AG08396 (cell line): ENCODE measurements around the gene TRA2B.
A peak's percentile ranks its signal among the peaks of the same experiment; 100 is the strongest.

Source experiments
- DNase-seq: peaks from one replicate; pipeline ENCODE4 v3.0.0; 2012; ENCODE audit warnings: low spot score, mixed read lengths

Gene TRA2B

GRCh38 chr3:185937689-185938374, at the start of gene TRA2B:
Gene TRA2B (minus strand): TSS chr3:185938014. CDS start chr3:185937860, 154 bp downstream.
- DNase-seq = peak; percentile 97

GRCh38 chr3:185986198-185986777, 48.5 kb upstream of the TRA2B start:
- DNase-seq = no peak

DNA sequence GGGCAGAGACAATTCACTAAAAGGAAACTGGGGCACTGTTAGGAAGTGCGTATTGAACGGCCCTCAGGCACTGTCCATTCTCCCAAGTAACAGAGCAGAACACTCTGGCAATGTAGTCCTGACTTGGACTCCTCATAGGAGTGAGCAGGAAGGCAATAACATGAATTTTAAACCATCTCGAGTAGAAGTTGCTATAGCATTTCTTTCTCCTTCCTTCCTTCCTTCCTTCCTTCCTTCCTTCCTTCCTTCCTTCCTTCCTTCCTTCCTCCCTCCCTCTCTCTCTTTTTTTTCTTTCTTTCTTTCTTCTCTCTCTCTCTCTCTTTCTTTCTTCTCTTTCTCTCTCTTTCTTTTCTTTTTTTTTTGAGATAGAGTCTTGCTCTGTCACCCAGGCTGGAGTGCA, 46.4 kb upstream of the TRA2B start:
- DNase-seq = no peak

DNA sequence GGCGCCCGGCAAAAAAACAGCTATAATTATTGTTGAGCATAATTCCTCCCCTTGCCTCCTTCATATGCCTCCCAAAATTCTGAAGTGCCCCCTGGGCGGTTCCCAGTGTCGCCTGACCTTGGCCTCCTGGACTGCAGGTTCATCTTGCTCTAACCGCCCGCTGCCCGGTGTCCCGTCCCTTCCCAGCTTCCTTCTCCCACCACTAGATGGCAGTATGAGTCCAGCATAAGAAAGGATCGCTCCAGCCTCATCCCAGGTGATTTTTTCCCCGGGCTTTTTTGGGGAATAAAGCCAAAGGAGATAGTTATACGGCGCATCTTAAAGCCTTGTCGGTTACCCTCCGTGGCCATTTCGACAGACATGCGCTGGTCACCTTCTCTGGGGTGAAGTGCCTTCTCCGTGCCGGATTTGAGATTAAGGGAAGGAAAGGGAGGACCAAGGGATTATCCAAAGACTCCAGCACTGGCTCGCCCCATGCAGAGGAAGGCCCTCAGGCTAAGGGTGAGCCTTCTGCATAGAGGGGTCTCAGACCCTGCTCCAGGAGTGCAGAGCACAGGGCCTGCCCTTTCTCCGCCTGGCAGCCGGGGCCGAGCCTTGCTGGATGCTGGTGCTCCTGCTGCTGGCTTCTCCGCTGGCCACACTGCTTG, 45.8 kb upstream of the TRA2B start:
- DNase-seq = peak; percentile 81

DNA sequence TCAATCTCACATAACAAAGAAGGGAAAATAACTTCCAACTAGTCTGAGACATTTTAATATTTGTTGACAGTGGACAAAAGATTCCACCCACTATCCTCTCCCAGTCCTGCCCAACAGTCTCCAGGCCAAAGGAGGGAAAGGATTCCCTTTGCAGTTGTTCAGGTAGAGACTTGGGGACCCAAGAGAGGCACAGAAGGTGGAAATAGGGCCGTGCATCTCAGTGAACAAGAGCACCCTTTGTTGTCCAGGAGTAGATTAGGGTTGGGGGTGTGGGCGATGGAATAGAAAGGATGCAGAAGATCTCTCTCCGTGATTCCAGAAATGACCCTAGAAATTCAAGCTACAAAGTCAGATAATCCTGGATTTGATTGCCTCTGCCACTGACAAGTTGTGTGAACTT, 44.8 kb upstream of the TRA2B start:
- no peak for DNase-seq

DNA sequence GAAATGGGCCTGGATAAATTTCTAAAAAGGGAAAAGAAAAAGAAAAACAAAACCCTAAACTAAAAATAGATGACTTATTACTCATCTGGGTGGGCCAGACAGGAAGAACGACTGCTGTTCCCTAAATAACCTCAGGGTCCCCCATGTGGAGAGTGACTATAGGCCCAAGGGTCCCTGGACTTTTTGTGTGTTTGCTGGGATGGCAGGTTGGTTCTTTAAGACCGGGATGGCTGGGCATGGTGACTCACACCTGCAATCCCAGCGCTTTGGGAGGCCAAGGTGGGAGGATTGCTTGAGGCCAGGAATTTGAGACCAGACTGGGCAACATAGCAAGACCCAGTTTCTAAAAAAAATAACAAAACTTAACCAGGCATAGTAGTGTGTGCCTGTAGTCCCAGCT, 43.8 kb upstream of the TRA2B start:
- DNase-seq = no peak

DNA sequence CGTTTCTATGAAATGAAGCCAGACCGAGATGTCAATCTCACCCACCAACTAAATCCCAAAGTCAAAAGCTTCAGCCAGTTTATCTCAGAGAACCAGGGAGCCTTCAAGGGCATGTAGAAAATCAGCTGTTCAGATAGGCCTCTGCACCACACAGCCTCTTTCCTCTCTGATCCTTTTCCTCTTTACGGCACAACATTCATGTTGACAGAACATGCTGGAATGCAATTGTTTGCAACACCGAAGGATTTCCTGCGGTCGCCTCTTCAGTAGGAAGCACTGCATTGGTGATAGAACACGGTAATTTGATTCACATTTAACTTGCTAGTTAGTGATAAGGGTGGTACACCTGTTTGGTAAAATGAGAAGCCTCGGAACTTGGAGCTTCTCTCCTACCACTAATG, 41.9 kb upstream of the TRA2B start:
- no peak for DNase-seq

DNA sequence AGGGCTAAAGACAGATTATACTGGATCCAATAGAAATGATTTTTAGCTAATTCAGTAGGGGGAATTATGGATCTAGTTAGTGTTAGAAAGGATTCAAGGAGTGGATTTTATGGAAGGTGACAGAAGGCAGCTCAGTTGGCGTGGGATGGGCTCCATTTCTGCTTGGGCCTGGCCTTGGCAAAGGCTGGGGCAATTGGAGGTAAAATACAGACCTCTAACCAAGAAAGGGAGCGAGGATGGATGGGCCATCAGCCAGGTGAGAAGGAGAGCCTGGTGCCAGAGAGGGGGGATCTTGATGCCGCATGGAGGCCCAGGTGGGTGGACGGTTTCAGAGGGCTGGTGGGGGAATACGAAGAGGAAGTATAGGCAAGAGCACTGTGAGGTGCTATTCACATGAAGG, 40.7 kb upstream of the TRA2B start:
- no peak for DNase-seq

GRCh38 chr3:185977679-185978040, 39.8 kb upstream of the TRA2B start:
- DNase-seq = no peak

GRCh38 chr3:185976977-185977678, 39.3 kb upstream of the TRA2B start:
- peak; percentile 62 for DNase-seq

GRCh38 chr3:185976100-185976499, 38.3 kb upstream of the TRA2B start:
- DNase-seq = no peak

DNA sequence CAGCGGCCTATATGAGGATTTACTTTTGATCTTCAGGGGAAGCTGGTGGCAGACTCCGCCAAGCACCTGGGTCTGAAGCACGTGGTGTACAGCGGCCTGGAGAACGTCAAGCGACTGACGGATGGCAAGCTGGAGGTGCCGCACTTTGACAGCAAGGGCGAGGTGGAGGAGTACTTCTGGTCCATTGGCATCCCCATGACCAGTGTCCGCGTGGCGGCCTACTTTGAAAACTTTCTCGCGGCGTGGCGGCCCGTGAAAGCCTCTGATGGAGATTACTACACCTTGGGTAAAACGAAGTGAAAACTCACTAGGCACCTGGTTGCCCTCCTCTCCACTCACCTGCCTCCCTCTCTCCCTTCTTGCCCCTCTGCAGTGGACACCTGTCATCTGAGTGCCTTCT, 33.8 kb upstream of the TRA2B start:
- no peak for DNase-seq

GRCh38 chr3:185968168-185968567, 30.4 kb upstream of the TRA2B start:
- no peak for DNase-seq

- DNase-seq = no peak
Observed at GRCh38 chr3:185966655-185967054, 28.8 kb upstream of the TRA2B start.

DNA sequence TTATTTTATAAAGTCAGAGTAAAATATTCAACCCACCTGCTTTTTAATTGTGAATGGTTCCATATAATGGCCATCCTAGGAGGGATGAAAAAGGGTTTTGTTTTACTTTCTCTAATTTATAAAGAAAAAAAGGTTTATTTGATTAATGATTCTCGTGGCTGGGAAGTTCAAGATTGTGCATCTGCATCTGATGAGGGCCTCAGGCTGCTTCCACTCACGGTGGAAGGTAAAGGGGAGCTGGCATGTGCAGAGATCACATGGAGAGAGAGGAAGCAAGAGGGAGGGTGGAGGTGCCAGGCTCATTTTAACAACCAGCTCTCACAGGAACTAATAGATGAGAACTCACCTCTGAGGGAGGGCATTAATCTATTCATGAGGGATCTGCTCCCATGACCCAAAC, 27.7 kb upstream of the TRA2B start:
- no peak for DNase-seq

GRCh38 chr3:185961675-185962232, 23.9 kb upstream of the TRA2B start:
- DNase-seq = no peak

- no peak for DNase-seq
Observed at GRCh38 chr3:185960522-185961288, 22.9 kb upstream of the TRA2B start.

GRCh38 chr3:185959609-185960521, 22.1 kb upstream of the TRA2B start:
- peak; percentile 32 for DNase-seq

DNA sequence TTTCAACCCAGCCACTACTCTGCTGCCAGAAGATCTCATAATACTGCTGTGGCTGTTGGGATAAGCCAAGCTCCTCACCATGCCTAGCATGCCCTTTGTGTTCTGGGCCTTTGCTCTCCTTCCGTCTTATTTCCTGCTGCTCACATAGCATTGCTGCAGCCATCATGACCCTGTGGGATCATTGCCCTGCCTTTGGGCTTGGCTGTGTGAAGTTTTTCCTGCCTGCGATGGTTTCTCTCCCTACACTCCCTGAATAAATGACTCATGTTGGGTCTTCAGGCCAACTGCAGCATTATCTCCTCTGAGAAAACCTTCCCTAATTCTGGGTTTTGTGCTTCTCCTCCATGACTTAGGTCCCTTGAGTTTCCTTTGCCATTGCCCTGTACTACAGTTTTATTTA, 20.8 kb upstream of the TRA2B start:
- no peak for DNase-seq

- DNase-seq = no peak
Observed at GRCh38 chr3:185956244-185956643, 18.4 kb upstream of the TRA2B start.

DNA sequence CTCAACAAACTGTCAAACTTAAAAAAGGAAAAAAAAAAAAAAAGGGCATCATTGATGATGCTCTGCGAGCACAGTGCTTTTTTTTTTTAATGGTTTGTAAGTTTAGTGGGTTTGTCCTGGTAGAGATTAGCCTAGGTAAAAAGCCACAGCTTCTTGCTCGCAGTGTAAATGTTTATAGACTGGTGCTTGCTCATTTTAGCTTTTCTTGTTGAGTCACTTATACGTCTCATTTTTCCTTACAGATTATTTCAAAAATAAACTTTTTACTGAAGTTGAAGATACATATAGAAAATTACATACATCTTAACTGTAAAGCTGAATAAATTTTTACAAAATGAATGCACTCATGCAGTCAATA, 16.5 kb upstream of the TRA2B start:
- DNase-seq = no peak
